ENCODE measurements around the gene STKLD1.

GRCh38 chr9:133384736-133385321, 8.7 kb downstream of the STKLD1 start:
- TF ChIP-seq CTCF (conservative IDR thresholded peaks at IDR 0.05; ENCODE audit: low read depth, low read length): no peak
- TF ChIP-seq EZH2phosphoT487 (IDR thresholded peaks at IDR 0.05; ENCODE audit: borderline replicate concordance, low read length): no peak
